Coronary artery (tissue), 2 donors: ENCODE data around the gene CRB1.
"Not testable (repeated sequence)": the region's sequence is repeated elsewhere in the genome, so short reads cannot be mapped to it uniquely, and the experiment has no call there.

Experiments used
- DNase-seq: peaks from one replicate; pipeline ENCODE4 v3.0.0-alpha.2; 2017; ENCODE audit warnings: low spot score
- H3K27ac ChIP-seq, 2 donors: fragments of 200-600 bp; sonication (generic); one replicate each; pipeline ENCODE4 v1.5.1; 2016 to 2019
- H3K4me3 ChIP-seq: fragments of 200-600 bp; sonication (generic); 2 replicates; pipeline ENCODE4 v1.5.1; 2016; ENCODE audit warnings: mild to moderate bottlenecking, moderate library complexity
- CTCF ChIP-seq: fragments of 200-600 bp; sonication (generic); IDR thresholded peaks from one replicate; pipeline ENCODE4 v1.5.1; 2019; ENCODE audit warnings: antibody characterized with exemption

Gene CRB1

DNA sequence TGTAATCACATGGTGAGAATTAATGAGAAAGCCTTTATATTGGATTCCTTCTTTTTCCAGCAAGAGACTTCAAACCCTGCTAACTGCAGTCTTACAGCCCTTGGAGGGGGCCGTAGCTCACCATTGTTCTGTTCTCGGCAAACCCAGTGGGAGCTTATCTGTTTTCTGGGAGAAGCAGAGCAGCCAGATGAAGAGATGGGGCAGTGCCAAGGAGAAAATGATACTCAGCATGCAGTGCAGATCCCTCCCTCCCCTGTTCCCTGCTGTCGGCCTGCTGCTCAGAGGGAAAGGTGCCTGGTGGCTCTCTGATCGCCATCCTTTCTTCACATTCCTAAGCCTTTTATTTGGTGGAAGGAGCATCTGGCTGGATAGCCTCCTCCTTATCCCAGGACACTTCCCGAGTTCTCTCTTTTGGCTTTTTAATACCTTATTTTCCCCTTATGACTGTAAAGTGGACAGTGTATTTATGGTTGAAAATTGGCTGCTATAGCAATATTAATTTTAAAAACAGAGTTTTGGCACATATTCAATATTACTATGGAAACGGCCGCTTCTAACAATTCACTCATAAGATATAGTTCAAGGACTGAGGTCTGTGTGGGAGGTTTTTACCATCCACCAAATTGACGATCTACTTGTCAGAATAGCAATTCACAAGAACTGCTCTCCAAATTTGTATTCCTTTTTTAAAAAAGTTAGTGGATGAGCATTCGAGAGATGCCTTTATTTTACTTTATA, 203.4 kb downstream of the CRB1 start:
- Histone ChIP-seq H3K27ac (no peak overlapping the region), H3K4me3 (no peak overlapping the region)
- DNase-seq, result no peak
- TF ChIP-seq CTCF, result no peak

DNA sequence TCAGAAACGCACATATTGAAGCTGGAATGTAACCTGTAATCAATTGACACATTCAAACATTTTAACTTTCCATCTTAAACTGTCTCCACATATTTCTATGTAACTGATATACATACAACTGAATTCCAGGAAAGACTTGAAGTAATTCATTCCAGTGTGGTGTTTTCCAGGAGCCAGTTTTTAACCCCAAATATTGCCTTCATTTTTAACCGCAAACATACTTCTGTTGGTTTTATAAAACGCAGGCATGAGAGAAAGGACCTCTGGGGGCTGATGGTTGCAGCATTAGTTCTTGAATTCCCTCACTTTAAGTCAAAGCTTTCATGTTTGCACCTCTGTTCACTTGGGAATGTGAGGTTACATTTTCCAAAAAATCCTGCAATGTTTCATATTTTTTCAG, 204.1 kb downstream of the CRB1 start:
- no peak for TF ChIP-seq CTCF
- no peak overlapping the region for H3K27ac ChIP-seq
- DNase-seq, result no peak

DNA sequence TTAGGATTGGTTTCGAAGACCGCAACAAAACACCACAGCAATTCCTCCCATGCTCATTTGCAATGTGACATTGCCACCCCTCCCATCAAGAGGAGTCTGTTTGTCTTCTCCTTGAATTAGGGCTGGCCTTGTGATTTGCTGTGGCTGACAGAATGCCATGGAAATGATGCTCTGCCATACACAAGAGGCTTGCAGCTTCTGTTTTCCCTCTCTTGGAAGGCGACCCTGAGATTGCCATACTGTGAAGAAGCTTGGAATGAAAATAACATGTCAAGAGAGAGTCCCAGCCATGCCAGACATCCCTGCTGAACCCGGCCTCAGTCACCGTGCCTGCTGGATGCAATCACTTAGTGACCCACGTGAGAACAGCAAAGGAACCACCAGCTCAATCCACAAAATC, 212.4 kb downstream of the CRB1 start:
- no peak for DNase-seq
- H3K4me3 ChIP-seq, result no peak overlapping the region
- TF ChIP-seq CTCF, result no peak
- no peak overlapping the region for H3K27ac ChIP-seq

More for the DNA sequence above, 204.1 kb downstream of the CRB1 start:
- H3K4me3 ChIP-seq, result no peak overlapping the region

DNA sequence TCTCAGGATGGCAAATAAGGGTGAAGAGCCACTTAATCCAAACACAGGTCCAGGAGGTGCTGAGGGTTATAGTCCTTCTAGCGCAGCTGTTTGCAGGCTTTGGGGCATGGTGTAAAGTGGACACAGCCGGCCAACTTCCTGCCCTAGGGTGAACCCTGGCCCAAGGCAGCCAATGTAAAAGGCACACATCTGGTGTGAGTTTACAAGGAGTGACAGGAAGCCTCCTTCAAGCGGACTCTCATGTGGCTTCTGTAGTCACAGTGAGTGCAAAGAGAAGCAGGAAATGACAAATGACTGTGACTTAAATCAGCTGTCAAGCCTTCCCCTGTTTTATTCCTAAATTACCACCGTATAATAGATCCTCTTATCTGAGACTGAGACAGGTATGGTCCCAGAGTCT, 213.0 kb downstream of the CRB1 start:
- DNase-seq, result no peak
- no peak overlapping the region for H3K27ac ChIP-seq
- no peak overlapping the region for H3K4me3 ChIP-seq
- no peak for TF ChIP-seq CTCF

- TF ChIP-seq CTCF, result no peak
Measured at GRCh38 chr1:197485790-197486189, 217.7 kb downstream of the CRB1 start.

GRCh38 chr1:197486946-197487345, 218.9 kb downstream of the CRB1 start:
- Histone ChIP-seq H3K27ac (no peak overlapping the region), H3K4me3 (no peak overlapping the region)
- no peak for TF ChIP-seq CTCF
- no peak for DNase-seq

More at GRCh38 chr1:197485790-197486189, 217.7 kb downstream of the CRB1 start:
- Histone ChIP-seq H3K27ac (no peak overlapping the region), H3K4me3 (no peak overlapping the region)
- DNase-seq, result no peak

GRCh38 chr1:197491505-197491904, 223.5 kb downstream of the CRB1 start:
- not testable (repeated sequence) for DNase-seq, H3K27ac ChIP-seq, H3K4me3 ChIP-seq
